Astrocyte of the cerebellum (primary cell): ENCODE results near the gene DCTN3.
"Not testable (repeated sequence)": the region's sequence is repeated elsewhere in the genome, so short reads cannot be mapped to it uniquely, and the experiment has no call there.

ENCODE experiments used
- DNase-seq: peaks from one replicate; pipeline ENCODE4 v3.0.0-alpha.2; 2011; ENCODE audit warnings: low read depth
- H3K4me3 ChIP-seq: 2 replicates; pipeline ENCODE4 v1.5.1; 2011; ENCODE audit warnings: mild to moderate bottlenecking, low read depth, low read length, moderate library complexity
- in situ Hi-C: cut with HindIII; loops from 2 replicates; pipeline ENCODE4 v1.10.0; 2017; ENCODE audit warnings: low sequenced_read_pairs
- TF ChIP-seq, protein P1 (sequence below): IDR thresholded peaks from 2 replicates; pipeline ENCODE4 v1.5.1; 2012; ENCODE audit warnings: low read length, low read depth, moderate library complexity, mild to moderate bottlenecking; ENCODE audit errors: missing control alignments

The DCTN3 gene

GRCh38 chr9:34647084-34647403, 26.7 kb upstream of the DCTN3 start:
- H3K4me3 ChIP-seq = peak overlapping the region; percentile 54
- TF ChIP-seq, protein P1, sequence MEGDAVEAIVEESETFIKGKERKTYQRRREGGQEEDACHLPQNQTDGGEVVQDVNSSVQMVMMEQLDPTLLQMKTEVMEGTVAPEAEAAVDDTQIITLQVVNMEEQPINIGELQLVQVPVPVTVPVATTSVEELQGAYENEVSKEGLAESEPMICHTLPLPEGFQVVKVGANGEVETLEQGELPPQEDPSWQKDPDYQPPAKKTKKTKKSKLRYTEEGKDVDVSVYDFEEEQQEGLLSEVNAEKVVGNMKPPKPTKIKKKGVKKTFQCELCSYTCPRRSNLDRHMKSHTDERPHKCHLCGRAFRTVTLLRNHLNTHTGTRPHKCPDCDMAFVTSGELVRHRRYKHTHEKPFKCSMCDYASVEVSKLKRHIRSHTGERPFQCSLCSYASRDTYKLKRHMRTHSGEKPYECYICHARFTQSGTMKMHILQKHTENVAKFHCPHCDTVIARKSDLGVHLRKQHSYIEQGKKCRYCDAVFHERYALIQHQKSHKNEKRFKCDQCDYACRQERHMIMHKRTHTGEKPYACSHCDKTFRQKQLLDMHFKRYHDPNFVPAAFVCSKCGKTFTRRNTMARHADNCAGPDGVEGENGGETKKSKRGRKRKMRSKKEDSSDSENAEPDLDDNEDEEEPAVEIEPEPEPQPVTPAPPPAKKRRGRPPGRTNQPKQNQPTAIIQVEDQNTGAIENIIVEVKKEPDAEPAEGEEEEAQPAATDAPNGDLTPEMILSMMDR = no peak
- no peak for DNase-seq
- in situ Hi-C loops = no loop called here

GRCh38 chr9:34646211-34647083, 26.2 kb upstream of the DCTN3 start, which contains the start of gene GALT:
Gene GALT (plus strand): TSS chr9:34646675. CDS start chr9:34646705, 30 bp downstream.
- in situ Hi-C loops = no loop called here
- TF ChIP-seq, protein P1 = peak; percentile 67
- peak within 1 kb of the TSS; percentile 54 for H3K4me3 ChIP-seq
- DNase-seq = peak; percentile 23

DNA sequence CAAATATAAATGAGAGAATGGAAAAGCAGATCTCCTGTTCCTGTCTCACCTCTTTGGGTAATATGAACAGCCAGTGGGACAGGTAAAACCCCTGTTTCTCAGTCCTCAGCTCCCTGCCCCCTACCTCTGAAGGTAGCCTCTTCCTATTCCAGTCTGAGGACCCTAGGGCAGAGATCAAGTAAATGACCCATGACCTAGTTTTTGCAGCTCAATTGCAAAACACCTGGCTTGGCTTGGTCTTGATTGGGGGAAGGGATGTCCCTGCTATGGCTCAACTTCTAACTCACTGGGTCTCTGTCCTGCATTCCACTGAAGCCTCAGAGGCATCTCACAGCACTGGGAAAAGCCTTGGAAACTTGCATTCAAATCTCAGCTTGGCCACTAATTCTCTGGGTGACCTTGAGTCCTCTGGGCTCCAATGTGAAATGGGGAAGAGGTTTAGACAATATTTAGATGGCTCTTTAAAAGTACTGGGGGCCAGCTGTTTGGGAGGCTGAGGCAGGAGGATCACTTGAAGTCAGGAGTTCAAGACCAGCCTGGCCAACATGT, 24.5 kb upstream of the DCTN3 start:
- no peak for DNase-seq
- TF ChIP-seq, protein P1 = no peak
- no peak overlapping the region for H3K4me3 ChIP-seq
- in situ Hi-C loops = no loop called here

DNA sequence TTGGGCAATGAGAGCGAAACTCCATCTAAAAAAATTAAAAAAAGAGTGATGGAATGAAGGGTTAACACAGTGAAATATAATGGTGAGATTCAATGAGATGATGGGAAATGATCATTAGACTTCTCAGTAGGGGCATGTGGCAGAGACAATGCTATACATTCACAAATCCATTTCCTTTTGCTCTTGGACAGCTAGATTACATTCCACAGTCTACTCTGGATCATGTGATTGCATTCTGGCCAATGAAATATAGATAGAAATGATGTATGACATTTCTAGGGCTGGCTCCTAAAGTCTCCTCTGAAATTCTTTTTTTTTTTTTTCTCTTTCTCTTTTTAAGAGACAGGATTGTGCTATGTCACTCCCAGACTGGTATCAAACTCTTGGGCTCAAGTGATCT, 22.4 kb upstream of the DCTN3 start:
- TF ChIP-seq, protein P1 = no peak
- no peak for DNase-seq
- in situ Hi-C loops = no loop called here
- H3K4me3 ChIP-seq = no peak overlapping the region

GRCh38 chr9:34639322-34639721, 19.0 kb upstream of the DCTN3 start:
- DNase-seq, in situ Hi-C loops, H3K4me3 ChIP-seq: not testable (repeated sequence)

DNA sequence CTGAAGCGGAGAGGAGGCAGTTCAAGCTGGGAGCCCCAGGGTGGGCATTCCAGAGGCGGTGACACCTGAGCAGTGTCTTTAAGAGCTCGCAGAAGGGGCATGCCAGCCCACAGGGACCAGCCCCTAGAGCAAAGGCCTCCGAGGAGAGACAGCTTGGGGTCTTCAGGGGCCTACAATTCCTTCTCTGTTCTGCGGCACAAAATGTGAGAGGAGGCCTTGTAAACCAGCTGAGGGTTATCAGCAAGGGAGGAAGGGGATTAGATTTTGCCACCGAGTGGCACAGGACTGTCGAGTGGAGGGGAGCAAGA, 17.8 kb upstream of the DCTN3 start:
- DNase-seq = no peak

More for the DNA sequence above, 17.8 kb upstream of the DCTN3 start:
- in situ Hi-C loops = no loop called here
- TF ChIP-seq, protein P1 = no peak
- peak overlapping the region; percentile 66 for H3K4me3 ChIP-seq
